GM08714 (cell line): ENCODE measurements around the gene FAM89A.
"Not testable (repeated sequence)": the region's sequence is repeated elsewhere in the genome, so short reads cannot be mapped to it uniquely, and the experiment has no call there.

Experiments
- H3K4me3 ChIP-seq: fragments of 200-500 bp; sonication (Bioruptor generic); 2 replicates; pipeline ENCODE4 v1.5.1; 2014; ENCODE audit warnings: mild to moderate bottlenecking, low read length, inconsistent platforms
- ZNF274 ChIP-seq: IDR thresholded peaks from 2 replicates; pipeline ENCODE4 v1.6.1; 2012; ENCODE audit warnings: mild to moderate bottlenecking, low read depth, low read length

FAM89A gene

GRCh38 chr1:231065510-231066241, 25.6 kb upstream of the FAM89A start:
- no peak overlapping the region for H3K4me3 ChIP-seq
- TF ChIP-seq ZNF274 = no peak

GRCh38 chr1:231064418-231064817, 24.4 kb upstream of the FAM89A start:
- no peak overlapping the region for H3K4me3 ChIP-seq

DNA sequence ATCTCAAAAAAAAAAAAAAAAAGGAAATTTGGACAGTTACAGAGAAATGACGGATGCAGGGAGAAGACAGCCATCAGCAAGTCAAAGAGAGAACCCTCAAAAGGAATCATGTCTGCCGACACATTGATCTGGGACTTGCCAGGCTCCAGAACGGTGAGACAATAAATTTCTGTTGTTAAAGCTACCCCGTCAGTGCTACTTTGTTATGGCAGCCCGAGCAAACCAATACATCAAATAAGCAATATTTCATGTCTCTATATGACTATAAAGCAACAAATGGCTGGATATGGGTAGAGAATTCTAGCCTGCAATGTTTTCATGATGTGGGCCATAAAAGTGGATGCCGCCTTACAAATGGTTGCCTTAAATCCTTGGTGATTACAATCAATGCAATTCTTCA, 23.3 kb upstream of the FAM89A start:
- no peak for TF ChIP-seq ZNF274

More at GRCh38 chr1:231064418-231064817, 24.4 kb upstream of the FAM89A start:
- TF ChIP-seq ZNF274 = no peak

DNA sequence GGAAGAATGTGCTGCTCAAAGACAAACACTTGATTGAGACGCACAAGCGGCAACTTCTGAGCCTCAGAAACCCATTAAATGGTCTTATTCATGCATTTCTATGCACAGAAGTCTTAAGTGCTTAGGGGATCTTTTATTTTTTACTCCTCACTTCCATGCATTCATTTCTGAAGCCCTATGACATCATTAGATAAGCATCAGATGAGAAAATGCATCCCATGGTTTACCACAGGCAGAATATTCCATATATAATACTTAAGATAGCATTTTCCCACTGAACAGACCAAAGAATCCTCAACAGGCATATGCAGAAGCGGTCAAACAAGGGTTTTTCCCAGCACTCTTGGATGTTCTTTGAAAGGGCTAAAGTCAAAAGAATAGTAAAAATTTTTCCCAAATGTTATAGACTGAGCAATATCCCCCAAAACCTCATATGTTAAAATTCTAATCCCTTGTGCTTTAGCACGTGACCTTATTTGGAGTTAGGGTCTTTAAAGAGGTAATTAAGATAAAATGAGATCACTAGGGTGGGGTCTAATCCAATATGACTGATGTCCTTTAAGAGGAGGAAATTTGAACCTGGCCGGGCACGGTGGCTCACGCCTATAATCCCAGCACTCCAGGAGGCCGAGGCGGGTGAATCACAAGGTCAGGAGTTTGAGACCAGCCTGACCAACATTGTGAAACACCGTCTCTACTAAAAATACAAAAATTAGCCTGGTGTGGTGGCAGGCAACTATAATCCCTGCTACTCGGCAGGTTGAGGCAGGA, 22.6 kb upstream of the FAM89A start:
- H3K4me3 ChIP-seq = no peak overlapping the region
- no peak for TF ChIP-seq ZNF274

More for the DNA sequence above, 23.3 kb upstream of the FAM89A start:
- H3K4me3 ChIP-seq = no peak overlapping the region

GRCh38 chr1:231059566-231060193, 19.6 kb upstream of the FAM89A start:
- no peak for TF ChIP-seq ZNF274
- no peak overlapping the region for H3K4me3 ChIP-seq

DNA sequence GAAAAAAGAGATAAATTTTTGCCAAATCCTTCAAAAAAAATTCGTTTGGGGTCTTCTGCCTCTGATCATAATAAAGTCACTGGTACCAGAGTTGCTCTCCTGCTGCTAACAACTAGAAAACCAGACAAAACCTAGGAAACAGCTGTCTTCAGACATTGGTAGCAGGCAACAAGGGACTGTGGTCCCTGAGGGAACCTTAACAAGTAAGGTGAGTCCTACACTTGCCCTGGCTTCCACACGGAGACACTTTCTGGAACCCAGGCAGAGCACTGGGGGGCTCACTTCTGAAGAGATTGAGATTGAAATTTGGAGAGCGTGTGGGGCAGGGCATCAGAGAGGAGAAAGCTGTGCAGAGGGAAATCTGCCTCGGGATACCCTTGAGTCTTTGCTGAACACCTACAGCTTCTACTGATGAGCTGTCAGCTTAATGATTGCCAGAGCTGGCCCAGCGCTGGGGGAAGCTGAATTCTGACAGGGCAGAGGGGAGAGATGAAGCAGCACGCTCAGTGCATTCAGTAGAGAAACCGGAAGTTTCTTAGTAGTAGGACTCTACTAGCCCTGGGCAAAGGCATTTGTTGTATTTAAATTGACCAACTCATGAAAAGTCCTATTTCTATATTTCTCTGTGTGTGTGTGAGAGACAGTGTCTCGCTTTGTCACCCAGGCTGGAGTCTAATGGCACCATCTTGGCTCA, 18.5 kb upstream of the FAM89A start:
- no peak for TF ChIP-seq ZNF274
- H3K4me3 ChIP-seq = no peak overlapping the region

DNA sequence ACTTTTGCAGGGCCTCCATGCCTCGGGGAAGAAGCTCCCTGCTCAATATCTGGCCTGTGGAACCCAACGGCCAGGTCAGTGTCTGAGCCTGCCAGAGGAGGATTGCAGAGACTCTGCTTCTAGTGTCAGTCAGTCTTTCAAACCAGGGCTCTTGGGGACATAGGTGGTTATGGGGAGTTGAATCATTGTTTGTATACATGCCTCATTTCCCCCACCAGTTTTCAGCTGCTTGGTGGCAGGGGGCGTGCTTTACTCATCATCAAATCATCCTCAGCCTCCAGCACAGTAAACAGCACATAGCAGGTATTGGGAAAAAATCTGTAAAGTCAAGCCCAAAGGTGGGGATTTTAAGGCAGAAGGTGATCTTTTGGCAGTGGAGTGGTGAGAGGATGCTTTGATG, 17.4 kb upstream of the FAM89A start:
- no peak overlapping the region for H3K4me3 ChIP-seq
- TF ChIP-seq ZNF274 = no peak

DNA sequence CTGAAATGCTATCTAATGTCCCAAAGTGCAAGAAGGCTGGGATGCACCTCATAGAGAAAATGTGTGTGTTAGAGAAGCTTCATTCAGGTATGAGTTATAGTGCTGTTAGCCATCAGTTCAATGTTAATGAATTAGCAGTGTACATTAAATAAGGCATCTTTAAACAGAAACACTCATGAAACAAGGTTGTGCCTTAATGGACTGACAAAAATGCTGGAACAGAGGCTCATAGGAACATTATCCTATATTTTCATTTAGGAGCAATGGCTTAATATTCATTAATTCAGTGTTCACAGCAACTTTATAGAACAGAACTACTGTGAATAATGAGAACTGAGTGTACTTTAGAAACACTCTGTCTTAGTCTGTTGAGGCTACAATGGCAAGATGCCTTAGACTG, 15.2 kb upstream of the FAM89A start:
- no peak overlapping the region for H3K4me3 ChIP-seq

GRCh38 chr1:231053493-231054162, 13.6 kb upstream of the FAM89A start:
- 0 out of 2 replicates have a peak overlapping the region, but pooled peaks have one; percentile 11 for H3K4me3 ChIP-seq
- no peak for TF ChIP-seq ZNF274

More for the DNA sequence above, 15.2 kb upstream of the FAM89A start:
- no peak for TF ChIP-seq ZNF274

DNA sequence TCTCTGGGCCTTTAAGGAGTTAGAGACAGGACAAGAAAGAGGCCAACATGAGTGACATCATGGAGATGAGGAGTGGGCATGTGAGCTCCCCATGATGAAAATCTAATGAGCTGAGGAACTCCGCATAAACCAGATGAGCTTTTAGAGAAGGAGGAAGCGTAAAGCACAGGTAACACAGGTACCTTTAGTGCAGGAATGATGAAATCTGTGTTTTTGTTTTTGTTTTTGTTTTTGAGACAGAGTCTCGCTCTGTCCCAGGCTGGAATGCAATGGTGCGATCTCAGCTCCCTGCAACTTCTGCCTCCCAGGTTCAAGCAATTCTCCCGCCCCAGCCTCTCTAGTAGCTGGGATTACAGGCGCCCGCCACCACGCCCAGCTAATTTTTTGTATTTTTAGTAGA, 12.7 kb upstream of the FAM89A start:
- no peak overlapping the region for H3K4me3 ChIP-seq
- no peak for TF ChIP-seq ZNF274

- H3K4me3 ChIP-seq = not testable (repeated sequence)
Measured at GRCh38 chr1:231050932-231051331, 10.9 kb upstream of the FAM89A start.

GRCh38 chr1:231050395-231050794, 10.3 kb upstream of the FAM89A start:
- H3K4me3 ChIP-seq = no peak overlapping the region
- TF ChIP-seq ZNF274 = no peak

DNA sequence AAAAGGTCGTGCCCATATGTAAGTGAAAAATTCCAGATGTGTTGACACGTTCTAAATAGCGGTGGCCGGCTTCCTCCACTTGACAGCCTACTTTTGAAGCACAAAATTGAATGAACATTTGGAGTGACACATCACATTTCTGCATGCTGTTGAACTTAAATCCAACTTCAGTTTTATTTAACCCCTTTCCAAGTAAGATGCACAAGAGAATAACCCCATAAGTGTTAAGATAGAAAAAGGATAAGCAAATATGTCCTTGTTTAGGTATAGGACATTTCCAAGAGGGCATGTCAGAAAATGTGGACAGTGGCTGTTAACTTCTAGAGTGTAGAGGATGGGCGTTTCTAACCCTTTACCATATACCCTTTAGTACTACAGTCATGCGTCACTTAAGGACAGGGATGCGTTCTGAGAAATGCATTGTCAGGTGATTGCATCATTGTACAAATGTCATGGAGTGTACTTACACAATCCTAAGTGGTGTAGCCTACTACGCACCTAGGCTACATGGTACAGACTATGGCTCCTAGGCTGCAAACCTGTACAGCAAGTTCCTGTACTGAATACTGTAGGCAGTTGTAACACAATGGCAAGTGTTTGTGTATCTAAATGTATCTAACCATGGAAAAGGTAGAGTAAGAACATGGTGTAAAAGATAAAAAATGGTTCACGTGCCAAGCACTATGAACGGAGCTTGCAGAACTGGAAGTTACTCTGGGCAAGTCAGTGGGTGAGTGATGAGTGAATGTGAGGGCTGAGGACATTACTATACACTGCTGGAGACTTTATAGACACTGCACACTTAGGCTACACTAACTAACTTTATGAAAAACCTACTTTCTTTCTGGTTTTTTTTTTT, 9.3 kb upstream of the FAM89A start:
- H3K4me3 ChIP-seq = no peak overlapping the region
- no peak for TF ChIP-seq ZNF274

- H3K4me3 ChIP-seq = not testable (repeated sequence)
Measured at GRCh38 chr1:231048419-231048818, 8.4 kb upstream of the FAM89A start.

GRCh38 chr1:231047529-231047928, 7.5 kb upstream of the FAM89A start:
- not testable (repeated sequence) for H3K4me3 ChIP-seq
